HepG2 (cell line): ENCODE results near the gene ZDHHC14. TPM values are rescaled to one million over a fixed set of nuclear protein-coding genes. Genes with fewer than 3 reads are reported as not detected.

Experiments
- ATAD3A ChIP-seq: sonication (generic); formaldehyde crosslinking; IDR thresholded peaks from 2 replicates; pipeline ENCODE4 v1.4.0; 2020; ENCODE audit warnings: missing genetic modification reagents
- CENPX ChIP-seq: sonication (generic); formaldehyde crosslinking; IDR thresholded peaks from 2 replicates; pipeline ENCODE4 v1.9.0; 2021; ENCODE audit warnings: mild to moderate bottlenecking, missing genetic modification reagents, moderate library complexity
- FLYWCH1 ChIP-seq: sonication (generic); formaldehyde crosslinking; IDR thresholded peaks from 2 replicates; pipeline ENCODE4 v1.8.1; 2023; ENCODE audit warnings: mild to moderate bottlenecking, missing genetic modification reagents
- IRF2 ChIP-seq: IDR thresholded peaks from 2 replicates; pipeline ENCODE4 v1.6.1; 2018; ENCODE audit warnings: missing genetic modification reagents, missing compliant biosample characterization
- MBD4 ChIP-seq: IDR thresholded peaks from 2 replicates; pipeline ENCODE4 v1.6.1; 2012; ENCODE audit warnings: low read length, inconsistent platforms, borderline replicate concordance
- MED8 ChIP-seq: sonication (generic); formaldehyde crosslinking; IDR thresholded peaks from 2 replicates; pipeline ENCODE4 v1.8.1; 2023; ENCODE audit warnings: mild to moderate bottlenecking, missing genetic modification reagents; ENCODE audit not compliant: insufficient replicate concordance
- MEIS1 ChIP-seq: sonication (generic); formaldehyde crosslinking; IDR thresholded peaks from 2 replicates; pipeline ENCODE4 v1.9.0; 2021; ENCODE audit warnings: mild to moderate bottlenecking, missing genetic modification reagents, moderate library complexity, borderline replicate concordance
- NR0B2 ChIP-seq: sonication (generic); formaldehyde crosslinking; IDR thresholded peaks from 2 replicates; pipeline ENCODE4 v1.4.0; 2020; ENCODE audit warnings: mild to moderate bottlenecking, missing genetic modification reagents
- POLR2AphosphoS2 ChIP-seq: IDR thresholded peaks from 2 replicates; pipeline ENCODE4 v1.6.1; 2011; ENCODE audit warnings: low read depth, low read length, improper control_type of control experiment
- TARDBP ChIP-seq: sonication (generic); formaldehyde crosslinking; IDR thresholded peaks from 2 replicates; pipeline ENCODE4 v1.8.0; 2022; ENCODE audit warnings: mild to moderate bottlenecking, missing genetic modification reagents
- ZNF496 ChIP-seq: sonication (generic); formaldehyde crosslinking; IDR thresholded peaks from 2 replicates; pipeline ENCODE4 v1.8.1; 2023; ENCODE audit warnings: mild to moderate bottlenecking, moderate library complexity, missing genetic modification reagents; ENCODE audit not compliant: insufficient replicate concordance
- ZNF510 ChIP-seq: sonication (generic); formaldehyde crosslinking; IDR thresholded peaks from 2 replicates; pipeline ENCODE4 v1.4.0; 2020; ENCODE audit warnings: low read depth, mild to moderate bottlenecking, missing genetic modification reagents
- ZNF512 ChIP-seq: sonication (generic); formaldehyde crosslinking; IDR thresholded peaks from 2 replicates; pipeline ENCODE4 v1.4.0; 2020; ENCODE audit warnings: mild to moderate bottlenecking, missing genetic modification reagents
- ZNF552 ChIP-seq: sonication (generic); formaldehyde crosslinking; IDR thresholded peaks from 2 replicates; pipeline ENCODE4 v1.9.0; 2022; ENCODE audit warnings: missing genetic modification reagents, mild to moderate bottlenecking, borderline replicate concordance
- ZNF563 ChIP-seq: sonication (generic); formaldehyde crosslinking; IDR thresholded peaks from 2 replicates; pipeline ENCODE4 v1.8.0; 2022; ENCODE audit warnings: mild to moderate bottlenecking, moderate library complexity, missing genetic modification reagents
- ZNF569 ChIP-seq: sonication (generic); formaldehyde crosslinking; IDR thresholded peaks from 2 replicates; pipeline ENCODE4 v1.5.0; 2020; ENCODE audit warnings: mild to moderate bottlenecking, missing genetic modification reagents, moderate library complexity, borderline replicate concordance
- ZNF577 ChIP-seq: sonication (generic); formaldehyde crosslinking; IDR thresholded peaks from 2 replicates; pipeline ENCODE4 v1.4.0; 2020; ENCODE audit warnings: mild to moderate bottlenecking, low read depth, missing genetic modification reagents, borderline replicate concordance
- ZNF615 ChIP-seq: sonication (generic); formaldehyde crosslinking; IDR thresholded peaks from 2 replicates; pipeline ENCODE4 v1.5.0; 2020; ENCODE audit warnings: mild to moderate bottlenecking, missing genetic modification reagents, borderline replicate concordance
- ZSCAN21 ChIP-seq: sonication (generic); formaldehyde crosslinking; IDR thresholded peaks from 2 replicates; pipeline ENCODE4 v1.8.0; 2022; ENCODE audit warnings: mild to moderate bottlenecking, missing genetic modification reagents, moderate library complexity, borderline replicate concordance
- polyA plus RNA-seq, 8 experiments: library from polyadenylated mRNA; depleted of rRNA in 3 of 8; stranded (reverse) in 7 of 8; unstranded in 1 of 8; fragments of >200 nt; fragmentation: Illumina TruSeq in 4 of 8; extraction: Trizol in 4 of 8; gene quantifications; 2 replicates each; pipeline versions ENCODE4 v1.2.1 to v1.2.3, GENCODE V29; 2011 to 2016; ENCODE audit warnings: low read depth in 4 of 8, missing spikeins in 1 of 8, mixed read lengths in 1 of 8; ENCODE audit not compliant: insufficient read depth in 1 of 8
- total RNA-seq, 5 experiments: library from RNA; depleted of rRNA; stranded (reverse); fragments of >200 nt; fragmentation: Illumina TruSeq; extraction: Trizol; gene quantifications; 2 replicates each; pipeline ENCODE4 v1.2.3, GENCODE V29; 2016; ENCODE audit warnings: low read depth in 1 of 5
- TF ChIP-seq, protein P1 (sequence below): sonication (generic); formaldehyde crosslinking; IDR thresholded peaks from 2 replicates; pipeline ENCODE4 v1.9.0; 2021; ENCODE audit warnings: mild to moderate bottlenecking, missing genetic modification reagents

The ZDHHC14 gene
- total and polyA plus RNA-seq, 2 of the 13 experiments (the other 11 are each of a cell fraction or from before 2014, with no cell fraction given): 3.7 to 9.5 TPM

DNA sequence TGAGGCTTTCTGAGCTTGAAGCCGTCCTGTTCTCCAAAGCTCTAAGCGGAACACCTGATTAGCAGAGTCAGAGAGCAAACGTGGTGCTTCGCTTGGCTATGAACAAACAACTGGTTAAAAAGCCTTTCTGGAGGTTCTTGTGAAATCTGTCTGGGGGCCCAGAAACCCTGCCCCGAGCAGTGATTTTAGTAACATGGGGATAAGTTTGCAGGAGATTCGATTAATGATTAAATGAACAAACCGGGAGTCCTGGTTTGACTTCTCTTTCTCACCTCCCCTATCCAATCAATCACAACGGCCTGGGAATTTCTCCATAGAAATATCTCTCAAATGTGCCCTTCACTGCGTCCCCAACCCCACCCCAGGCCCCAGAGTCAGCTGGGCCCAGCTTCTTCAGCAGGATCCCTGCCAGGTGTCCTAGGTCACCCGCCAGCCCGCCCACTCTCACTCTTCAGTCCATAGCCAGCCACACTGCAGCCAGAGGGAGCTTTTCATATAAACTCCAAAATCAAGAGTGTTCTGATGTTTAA lies 43.6 kb downstream of the ZDHHC14 start (continued):
- TF ChIP-seq ZNF512 (no peak), FLYWCH1 (CRISPR knock-in tag) (no peak), ZNF615 (CRISPR knock-in tag) (no peak), IRF2 (CRISPR knock-in tag) (no peak), ZNF510 (CRISPR knock-in tag) (no peak), NR0B2 (CRISPR knock-in tag) (no peak), ZNF569 (CRISPR knock-in tag) (no peak), ZNF563 (no peak), ZNF552 (CRISPR knock-in tag) (no peak), ATAD3A (CRISPR knock-in tag) (no peak), ZSCAN21 (CRISPR knock-in tag) (no peak), ZNF577 (CRISPR knock-in tag) (no peak), CENPX (no peak), ZNF496 (CRISPR knock-in tag) (no peak), POLR2AphosphoS2 (no peak), MBD4 (no peak), MEIS1 (CRISPR knock-in tag) (no peak), MED8 (no peak), TARDBP (CRISPR knock-in tag) (no peak)
- TF ChIP-seq, protein P1, sequence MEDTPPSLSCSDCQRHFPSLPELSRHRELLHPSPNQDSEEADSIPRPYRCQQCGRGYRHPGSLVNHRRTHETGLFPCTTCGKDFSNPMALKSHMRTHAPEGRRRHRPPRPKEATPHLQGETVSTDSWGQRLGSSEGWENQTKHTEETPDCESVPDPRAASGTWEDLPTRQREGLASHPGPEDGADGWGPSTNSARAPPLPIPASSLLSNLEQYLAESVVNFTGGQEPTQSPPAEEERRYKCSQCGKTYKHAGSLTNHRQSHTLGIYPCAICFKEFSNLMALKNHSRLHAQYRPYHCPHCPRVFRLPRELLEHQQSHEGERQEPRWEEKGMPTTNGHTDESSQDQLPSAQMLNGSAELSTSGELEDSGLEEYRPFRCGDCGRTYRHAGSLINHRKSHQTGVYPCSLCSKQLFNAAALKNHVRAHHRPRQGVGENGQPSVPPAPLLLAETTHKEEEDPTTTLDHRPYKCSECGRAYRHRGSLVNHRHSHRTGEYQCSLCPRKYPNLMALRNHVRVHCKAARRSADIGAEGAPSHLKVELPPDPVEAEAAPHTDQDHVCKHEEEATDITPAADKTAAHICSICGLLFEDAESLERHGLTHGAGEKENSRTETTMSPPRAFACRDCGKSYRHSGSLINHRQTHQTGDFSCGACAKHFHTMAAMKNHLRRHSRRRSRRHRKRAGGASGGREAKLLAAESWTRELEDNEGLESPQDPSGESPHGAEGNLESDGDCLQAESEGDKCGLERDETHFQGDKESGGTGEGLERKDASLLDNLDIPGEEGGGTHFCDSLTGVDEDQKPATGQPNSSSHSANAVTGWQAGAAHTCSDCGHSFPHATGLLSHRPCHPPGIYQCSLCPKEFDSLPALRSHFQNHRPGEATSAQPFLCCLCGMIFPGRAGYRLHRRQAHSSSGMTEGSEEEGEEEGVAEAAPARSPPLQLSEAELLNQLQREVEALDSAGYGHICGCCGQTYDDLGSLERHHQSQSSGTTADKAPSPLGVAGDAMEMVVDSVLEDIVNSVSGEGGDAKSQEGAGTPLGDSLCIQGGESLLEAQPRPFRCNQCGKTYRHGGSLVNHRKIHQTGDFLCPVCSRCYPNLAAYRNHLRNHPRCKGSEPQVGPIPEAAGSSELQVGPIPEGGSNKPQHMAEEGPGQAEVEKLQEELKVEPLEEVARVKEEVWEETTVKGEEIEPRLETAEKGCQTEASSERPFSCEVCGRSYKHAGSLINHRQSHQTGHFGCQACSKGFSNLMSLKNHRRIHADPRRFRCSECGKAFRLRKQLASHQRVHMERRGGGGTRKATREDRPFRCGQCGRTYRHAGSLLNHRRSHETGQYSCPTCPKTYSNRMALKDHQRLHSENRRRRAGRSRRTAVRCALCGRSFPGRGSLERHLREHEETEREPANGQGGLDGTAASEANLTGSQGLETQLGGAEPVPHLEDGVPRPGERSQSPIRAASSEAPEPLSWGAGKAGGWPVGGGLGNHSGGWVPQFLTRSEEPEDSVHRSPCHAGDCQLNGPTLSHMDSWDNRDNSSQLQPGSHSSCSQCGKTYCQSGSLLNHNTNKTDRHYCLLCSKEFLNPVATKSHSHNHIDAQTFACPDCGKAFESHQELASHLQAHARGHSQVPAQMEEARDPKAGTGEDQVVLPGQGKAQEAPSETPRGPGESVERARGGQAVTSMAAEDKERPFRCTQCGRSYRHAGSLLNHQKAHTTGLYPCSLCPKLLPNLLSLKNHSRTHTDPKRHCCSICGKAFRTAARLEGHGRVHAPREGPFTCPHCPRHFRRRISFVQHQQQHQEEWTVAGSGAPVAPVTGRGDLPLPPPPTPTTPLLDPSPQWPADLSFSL (CRISPR knock-in tag): no peak
